Midbrain (tissue), 1 donor: Measurements from ENCODE around the gene TBC1D10B.
A peak's percentile ranks its signal among the peaks of the same experiment; 100 is the strongest.

Experiments used
- DNase-seq: peaks from one replicate; lab custom pipeline; 2025; lab: John Stamatoyannopoulos, UW

The TBC1D10B gene

DNA sequence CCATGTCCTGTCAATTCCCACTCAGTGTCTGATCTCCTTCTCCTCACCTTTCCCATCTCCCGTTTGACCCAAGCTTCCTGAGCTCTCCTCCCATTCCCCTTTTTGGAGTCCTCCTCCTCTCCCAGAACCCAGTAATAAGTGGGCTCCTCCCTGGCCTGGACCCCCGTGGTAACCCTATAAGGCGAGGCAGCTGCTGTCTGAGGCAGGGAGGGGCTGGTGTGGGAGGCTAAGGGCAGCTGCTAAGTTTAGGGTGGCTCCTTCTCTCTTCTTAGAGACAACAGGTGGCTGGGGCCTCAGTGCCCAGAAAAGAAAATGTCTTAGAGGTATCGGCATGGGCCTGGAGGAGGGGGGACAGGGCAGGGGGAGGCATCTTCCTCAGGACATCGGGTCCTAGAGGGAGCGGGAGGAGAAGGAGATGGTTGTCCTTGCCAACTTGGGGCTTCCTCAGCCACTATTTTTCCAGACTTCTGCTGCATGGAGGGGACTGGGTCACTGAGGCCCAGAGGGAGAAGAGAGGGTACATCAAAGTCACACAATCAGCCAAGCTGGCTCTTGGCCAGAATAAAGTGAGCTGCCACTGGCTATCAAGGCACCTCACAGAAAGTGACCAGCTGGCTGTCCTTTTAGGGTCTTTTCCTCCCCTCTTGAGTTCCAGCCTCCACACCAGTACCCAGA is 1.9 kb upstream of the TBC1D10B start:
- DNase-seq, result no peak

DNA sequence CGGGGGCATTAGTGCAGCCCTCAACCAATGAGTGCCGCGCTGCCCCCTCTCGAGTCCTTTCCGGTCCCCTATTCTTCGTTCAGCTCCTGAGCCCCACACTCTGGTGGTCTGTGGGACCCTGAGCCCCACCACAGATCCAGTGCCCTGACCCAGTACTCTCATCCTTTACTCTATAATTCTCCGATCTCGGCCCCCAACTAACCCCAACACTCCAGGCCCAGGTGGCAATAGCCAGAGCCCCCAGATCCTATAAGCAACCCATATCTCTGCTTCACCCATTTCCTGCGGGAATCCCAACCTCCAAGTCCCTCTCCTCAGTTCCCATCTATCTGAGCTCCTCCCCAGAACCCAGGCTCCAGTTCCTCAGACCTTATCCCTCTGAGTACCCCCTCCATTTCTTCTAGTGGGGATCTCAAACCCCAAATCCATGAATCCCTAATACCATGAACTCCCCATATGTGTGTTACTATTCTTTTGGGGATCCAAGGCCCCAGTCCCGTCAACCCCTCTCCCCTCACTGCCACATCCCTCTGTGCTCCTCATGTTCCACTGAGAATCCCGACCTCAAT is 1.0 kb upstream of the TBC1D10B start:
- DNase-seq, result no peak

DNA sequence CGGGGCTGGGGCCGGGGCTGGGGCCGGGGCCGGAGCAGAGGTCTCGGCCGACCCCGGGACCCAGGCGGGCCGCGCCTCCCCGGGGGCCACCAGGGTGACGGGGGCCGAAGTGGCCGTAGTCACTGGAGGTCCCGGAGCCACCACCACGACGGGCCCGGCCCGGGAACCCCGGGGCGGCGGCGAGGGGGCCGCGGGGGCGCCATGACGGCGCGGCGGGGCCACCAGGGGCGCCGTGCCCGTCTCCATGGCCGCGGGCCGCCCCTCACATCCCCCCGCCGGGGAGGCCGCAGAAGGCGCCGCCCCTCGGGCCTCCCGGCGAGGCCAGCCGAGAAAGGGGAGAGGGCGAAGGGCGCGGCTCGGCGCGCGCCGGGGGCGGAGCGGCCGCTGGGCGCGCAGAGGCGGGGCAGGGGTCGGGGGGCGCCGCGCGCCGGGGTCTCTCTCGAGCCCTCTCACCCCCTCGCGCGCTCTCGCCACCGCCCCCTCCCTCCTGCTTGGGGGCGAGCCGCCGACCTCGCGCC is 297 bp downstream of the TBC1D10B start:
- DNase-seq, result no peak

DNA sequence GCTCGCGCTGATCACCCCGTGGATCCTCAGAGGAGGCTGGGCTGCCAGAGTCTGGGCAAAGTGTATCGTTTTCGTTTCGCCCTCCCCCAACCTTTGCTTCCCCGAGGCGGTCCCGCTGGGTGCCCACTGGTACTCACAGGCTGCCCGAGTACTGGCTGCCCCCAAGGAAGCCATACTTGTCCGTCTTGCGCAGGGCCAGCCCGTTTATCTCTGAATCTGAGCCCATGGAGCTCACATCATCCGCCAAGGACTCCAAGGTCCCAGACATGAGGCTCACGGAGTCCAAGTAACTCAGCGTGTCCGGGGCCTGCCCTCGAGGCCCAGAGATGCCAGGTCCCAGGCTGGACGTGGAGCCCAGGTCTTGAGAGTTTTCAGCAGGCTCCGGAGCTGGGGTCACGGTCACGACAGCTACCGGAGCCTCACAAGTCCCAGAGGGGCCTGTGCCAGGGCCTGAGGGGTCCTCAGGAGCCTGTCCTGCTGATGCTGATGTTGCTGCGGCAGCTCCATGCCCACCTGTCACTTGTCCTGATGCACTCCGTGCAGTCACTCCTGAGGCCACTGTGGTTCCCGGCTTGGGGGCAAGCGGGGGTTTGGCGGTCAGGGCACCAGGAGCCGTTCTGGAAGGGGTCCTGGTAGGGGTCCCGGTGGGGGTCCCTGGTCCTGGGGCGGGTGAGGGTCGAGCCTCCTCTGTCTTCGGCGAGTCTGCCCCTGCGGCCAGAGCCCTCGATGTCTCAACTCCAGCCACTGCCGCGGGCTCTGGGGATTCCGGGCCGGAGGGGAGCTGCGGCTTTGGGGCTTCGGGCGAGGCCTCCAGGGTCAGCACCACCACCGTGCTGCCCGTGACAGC is 980 bp downstream of the TBC1D10B start:
- DNase-seq, result no peak

DNA sequence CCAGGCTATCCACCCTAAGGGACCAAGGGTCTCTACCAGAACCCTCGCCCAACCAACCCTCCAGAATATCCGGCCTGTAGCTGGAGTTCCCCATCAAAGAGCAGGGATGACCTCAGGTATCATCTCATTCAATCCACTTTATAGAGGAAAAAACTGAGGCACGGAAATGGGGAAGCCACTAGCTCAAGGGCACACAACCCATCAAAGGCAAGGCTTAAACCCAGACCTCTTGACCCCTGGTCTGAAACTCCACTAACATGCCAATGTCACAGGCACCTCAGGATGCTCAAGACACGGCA is 1.6 kb downstream of the TBC1D10B start:
- DNase-seq, result no peak

DNA sequence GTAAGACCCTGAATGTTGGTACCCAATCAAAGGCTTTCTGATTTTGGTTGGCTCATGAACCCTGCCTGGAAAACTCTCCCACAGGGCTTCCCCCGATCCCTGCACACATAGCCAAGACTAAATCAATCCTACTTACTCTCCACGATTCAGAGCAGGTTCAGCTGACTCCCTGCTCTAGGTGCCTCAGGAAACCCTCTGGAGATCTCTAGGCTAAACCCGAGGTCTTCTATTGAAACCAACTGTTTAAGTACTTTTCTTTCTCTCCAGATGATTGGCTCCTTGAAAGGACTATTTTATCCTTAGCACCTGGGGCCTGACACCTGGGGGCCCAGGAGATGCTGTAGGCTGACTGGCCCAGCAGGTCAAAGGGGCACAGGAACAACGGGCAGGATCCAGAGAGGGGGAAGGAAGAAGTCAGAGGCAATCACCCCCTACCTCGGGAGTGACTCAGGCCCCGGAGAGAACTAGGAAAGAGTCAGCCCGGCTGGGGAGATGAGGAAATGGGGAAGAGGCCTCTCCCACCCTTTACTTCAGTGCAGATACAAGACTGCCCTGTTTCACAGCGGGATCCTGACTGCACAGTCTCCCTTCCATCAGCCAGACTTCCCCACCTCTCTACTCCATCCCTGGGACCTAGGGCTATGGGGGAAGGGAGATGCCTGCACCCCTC is 2.0 kb downstream of the TBC1D10B start:
- no peak for DNase-seq

DNA sequence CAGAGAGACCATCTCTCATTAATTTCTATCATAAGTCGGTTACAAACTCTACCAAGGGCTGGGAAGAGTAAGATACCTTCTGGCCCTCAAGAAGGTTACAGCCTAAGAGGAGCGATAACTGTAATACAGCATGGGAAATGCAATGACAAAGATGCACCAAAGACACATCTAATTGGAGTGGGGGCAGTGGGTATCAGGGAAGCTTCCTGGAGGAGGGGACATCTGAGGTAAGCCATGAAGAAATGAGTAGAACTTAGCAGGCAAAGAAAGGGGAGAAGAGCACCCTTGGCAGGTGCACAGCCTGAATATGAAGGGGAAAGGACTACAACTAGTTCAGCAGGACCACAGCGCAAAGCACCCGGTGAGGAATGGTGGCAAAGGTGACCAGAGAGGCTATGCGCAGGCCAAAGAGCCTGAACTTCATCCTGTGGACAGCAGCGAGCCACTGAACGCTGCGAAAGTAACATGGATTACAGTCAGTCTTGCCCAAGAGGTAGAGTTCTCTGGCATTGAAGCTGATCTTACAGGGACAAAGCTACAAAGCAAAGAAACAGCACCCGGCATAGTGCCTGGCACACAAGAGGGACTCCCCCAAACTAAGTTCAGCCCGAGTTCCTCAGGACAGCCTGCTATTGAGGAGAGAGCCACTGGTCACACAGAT is 2.8 kb downstream of the TBC1D10B start:
- DNase-seq, result no peak

DNA sequence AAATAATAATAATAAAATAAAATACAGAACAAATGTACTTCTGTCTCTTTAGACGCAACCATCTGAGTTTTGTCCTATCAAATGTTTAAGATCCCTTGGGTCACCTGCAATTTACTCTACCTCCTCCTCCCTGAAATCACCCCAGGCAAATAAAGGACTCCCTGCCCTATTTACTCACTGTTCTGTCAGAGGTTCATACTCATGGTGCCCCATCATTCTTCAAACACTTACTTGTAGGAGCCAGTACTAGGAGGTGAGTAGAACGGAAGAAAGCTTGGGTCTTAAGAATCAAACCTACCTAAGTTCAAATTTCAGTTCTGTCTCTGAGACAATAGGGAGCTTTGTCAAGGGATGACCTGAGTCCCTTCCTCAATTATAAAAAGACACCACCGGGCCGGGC is 3.8 kb downstream of the TBC1D10B start:
- no peak for DNase-seq

DNA sequence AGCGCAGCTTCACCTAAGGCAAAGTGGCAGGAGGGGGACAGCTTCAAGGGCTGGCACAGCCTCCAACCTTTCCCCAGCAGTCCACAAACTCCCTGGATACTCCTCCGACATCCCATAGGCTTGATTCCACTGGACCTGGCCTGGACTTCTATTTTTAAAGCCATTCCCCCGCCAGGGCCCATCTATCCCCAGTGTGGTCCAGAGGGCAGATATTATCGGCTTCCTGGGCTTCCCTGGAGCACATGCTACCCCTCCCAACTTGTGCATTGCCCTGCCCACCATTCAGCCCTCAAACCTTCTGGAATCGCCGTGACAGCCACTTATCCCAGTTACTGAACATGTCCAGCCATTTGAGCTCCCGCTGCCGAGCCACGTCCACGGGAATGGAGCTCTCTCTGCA is 5.1 kb downstream of the TBC1D10B start:
- no peak for DNase-seq

DNA sequence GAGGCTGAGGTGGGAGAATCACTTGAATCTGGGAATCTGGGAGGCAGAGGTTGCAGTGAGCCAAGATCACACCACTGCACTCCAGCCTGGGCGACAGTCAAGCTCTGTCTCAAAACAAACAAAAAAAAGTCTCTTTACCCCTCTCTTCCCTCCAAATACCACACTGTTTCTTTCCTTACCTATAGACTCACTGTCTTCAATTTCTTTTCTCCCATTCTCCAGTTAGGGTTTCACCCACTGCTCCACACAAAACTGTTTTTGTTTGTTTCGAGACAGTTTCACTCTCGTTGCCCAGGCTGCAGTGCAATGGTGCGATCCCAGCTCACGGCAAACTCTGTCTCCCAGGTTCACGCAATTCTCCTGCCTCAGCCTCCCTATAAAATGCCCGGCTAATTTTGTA is 9.1 kb downstream of the TBC1D10B start:
- DNase-seq, result no peak

DNA sequence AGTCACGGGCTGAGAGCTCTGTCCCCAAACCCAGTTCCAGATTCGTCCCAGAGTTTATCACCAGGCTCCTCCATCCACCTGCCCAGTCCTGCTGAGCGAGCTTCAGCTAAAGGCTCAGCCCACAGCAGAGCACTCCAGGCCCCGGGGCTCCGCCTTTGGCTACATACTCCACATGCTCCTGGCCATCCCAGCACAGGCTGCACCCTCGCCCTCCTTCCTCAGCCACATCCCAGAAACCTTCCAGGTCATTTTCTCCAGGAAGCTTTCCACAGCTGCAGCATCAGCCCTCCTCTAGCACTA is 10.5 kb downstream of the TBC1D10B start:
- DNase-seq, result no peak

DNA sequence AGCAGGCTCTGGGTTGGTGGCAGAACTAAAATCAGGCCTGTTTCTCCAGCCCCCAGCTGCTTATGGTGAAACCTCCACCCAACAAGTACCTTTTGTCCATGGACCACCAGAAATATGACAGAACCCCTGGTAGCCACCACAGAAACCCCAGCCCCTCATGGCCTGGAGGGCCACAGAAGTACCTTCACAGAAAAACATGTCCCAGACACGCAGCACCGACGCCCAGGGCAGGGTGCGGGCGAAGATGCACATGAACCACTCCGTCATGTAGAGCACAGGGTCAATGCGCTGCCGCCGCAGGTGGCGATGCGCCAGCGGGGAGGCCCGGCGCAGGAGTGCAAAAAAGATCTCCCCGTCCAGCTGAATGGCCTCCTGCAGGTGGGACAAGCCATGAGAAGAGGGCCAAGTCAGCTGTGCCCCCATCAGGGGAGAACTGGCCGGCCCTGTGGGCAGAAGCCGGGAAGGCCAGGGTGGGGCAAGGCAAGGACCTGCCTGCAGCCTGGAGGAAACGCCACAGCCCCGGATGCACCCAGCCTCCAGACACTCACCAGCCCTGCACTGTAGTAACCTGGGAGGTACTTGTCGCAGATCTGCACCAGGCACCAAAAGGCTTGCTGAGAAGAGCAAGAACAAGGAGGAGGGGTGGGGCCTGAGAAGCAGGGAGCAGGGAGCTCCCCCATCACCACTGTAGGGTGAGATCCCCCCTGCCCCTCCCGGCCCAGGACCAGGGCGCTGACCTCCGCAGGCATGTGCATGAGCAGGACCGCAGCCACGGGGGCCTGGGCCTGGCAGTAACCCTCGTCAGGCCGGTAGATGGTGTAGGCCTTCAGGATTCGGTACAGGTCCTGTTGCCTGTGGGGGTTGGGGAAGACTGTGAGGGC is 11.1 kb downstream of the TBC1D10B start:
- DNase-seq, result no peak

DNA sequence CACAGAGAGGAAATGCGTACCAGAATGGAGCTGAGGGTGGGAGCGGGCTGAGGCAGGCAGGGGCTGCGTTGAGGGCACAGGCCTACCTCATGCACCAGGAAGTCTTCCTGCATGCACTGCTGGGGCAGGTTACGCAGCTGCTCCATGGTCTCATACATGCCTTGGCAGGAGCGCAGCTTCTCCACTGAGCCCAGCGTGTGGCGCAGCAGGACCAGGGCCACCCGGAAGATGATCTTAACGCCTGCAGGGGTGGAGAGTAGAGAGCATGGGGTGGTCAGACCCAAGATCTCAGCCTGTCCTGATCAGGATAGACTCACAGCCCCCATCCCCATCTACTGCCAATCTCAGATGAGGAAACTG is 11.7 kb downstream of the TBC1D10B start:
- DNase-seq, result no peak

DNA sequence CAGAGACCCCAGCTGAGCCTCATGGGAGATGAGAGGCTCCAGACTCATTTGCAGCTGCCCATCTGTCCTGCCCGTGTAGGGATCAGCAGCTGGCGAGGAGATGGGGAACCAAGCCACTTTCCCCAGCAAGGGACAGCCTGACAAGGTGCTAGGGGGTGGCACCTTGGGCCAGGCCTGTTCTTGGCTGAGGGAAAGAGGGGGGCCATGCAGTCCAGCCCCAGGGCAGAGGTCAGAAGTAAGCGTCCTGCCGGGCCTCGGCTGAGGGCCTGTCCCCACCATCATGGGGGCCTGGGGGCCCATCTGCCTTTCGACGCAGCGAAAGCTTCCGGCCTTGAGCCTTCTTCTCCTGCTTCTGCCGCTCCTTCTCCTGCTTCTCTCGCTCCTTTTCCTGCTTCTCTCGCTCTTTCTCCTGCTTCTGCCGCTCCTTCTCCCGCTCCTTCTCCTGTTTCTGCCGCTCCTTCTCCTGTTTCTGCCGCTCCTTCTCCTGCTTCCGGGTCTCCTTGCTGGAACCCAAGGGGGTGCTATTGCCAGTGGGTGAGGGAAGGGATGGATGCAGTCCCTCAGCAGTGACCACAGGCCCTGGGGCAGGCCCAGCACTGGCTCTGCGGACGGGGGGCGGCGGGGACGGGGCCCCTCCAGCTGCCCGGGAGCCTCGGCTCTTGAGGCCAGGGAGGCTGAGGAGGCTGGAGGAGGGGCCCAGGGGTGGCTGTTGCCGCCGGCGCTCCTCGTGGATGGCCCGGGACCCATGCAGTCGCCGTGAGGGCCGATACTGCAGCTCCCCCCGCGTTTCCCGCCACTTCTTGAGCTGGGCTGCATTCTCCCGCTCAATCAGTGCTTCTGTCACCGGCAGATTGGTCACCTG is 12.3 kb downstream of the TBC1D10B start:
- no peak for DNase-seq

DNA sequence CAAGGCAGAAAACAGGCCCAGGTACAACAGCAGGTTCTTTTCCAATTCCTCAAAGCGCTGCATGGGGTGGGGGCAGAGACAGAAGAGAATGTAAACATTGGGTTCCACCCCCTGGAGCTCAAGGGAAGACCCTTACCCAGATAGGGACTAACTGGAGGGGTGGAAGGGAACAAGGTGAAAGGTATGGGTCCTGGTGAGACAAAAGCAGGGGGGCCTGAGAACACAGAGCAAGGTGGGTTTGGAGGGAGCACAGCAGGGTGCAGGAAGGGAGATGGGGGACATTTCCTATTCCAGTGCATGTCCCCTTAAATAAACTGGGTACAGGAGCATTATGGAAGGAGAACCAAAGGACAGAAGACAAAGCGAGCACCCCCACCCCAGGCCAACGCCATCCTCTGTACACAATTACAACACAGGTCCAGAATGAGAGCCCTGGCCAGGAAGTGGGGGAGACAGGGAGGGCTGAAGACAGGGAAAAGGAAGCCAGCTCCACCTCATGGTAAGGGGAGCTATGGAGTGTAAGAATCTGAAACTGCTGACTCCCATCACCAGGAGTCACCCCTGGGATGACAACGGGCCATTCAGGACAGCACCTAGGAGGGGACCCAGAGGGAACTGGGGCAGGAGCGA is 13.1 kb downstream of the TBC1D10B start:
- no peak for DNase-seq

DNA sequence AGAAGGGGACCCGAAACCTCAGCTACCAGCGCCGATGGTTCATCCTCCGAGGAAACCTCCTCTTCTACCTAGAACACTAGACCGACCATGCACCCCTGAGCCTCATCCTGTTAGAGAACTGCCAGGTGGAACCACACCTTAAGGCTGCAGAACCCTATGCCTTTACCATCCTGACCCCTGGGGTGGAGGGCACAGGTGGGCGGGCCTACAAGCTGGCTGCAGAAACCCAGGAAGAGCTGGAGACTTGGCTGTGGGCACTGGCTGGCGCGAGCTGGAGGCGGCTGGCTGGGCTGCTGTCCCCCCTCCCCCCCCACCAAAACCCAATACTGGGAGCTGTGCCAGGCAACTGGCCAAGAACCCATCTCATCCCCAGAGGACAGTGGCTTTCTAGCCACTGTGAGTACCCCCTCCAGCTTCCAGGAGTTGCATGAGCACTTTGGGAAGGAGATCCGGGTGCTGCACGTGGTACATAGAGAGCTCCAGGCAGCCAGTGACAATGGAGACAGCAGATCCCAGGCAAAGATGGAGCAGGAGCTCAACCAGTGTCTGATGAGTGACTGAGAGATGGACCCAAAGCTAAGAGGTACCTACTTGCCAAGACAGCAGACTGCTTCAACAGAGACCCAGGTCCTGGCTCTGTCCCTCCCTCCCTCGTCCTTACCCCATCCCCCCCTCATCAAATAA is 13.8 kb downstream of the TBC1D10B start:
- peak; percentile 28 for DNase-seq

DNA sequence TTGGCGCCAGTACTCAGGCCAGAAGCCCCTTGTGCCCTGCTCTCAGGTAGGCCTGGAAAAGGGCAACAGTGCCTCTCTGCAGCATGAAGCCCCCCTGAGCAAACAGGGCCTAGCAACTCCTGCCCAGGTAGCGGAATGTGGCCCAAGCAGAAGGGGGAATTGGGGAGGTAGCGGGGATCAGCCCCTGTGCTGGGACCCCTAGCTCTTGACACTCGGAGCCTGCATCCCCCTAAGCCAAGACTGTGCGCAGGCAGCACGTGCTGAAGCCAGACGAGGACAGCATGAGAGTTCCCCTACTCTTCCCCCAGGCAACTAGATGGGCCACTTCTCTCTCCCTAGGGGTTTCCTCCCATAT is 14.4 kb downstream of the TBC1D10B start:
- no peak for DNase-seq

DNA sequence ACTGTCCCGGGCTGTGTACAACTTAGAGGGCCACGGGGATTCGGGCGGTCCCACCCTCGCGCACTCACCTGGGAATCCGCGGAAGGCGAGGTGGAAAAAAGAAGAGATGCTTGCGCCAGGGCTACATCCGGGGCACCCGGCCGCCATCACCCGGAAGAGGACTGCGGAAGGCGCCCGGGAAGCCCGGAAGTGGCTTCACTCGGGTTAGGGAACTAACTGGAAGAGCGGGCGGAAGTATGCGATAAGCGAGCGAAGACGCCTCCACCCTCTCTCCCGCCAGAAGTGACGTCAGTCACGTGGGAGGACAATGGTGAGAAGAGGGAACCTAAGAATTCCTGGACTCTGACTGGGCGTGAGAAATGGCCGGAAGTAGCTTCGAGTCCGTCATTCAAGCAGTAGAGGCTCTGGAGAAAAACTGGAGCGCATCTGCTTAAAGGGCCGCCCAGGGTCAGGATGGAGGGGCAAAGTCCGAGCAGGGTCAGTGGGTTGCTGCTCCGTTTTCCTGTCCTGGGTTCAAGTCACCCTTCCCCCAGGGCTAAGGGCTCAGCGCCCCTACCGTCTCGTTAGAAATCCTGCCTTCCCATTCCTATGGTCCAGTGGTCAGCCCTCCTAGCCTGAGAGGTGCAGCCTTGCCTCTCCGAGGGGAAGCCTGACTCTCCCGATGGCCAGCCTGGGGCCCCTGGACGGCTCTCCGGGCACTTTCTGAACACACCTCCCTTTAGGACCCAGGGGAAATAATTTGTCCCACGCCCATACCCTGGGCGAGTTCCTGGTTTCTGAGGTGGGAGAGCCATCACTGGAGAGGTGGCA is 14.9 kb downstream of the TBC1D10B start, which contains the start of gene CD2BP2:
TSS of gene CD2BP2 (minus strand) at position 165 of the 810 bp plus-strand sequence. CDS start 627 bp downstream, outside the sequence.
- peak; percentile 99 for DNase-seq
